ENCODE results near the gene SPOCK2.
"Not testable (repeated sequence)": the region's sequence is repeated elsewhere in the genome, so short reads cannot be mapped to it uniquely, and the experiment has no call there.

SPOCK2 gene

GRCh38 chr10:72034761-72035160, 53.6 kb downstream of the SPOCK2 start:
- DNase-seq (ENCODE audit: low read depth in 2 of 2, low spot score in 1 of 2) = no peak

- no peak for DNase-seq (ENCODE audit: low read depth in 2 of 2, low spot score in 1 of 2)
Observed at GRCh38 chr10:72034040-72034499, 54.3 kb downstream of the SPOCK2 start.

DNA sequence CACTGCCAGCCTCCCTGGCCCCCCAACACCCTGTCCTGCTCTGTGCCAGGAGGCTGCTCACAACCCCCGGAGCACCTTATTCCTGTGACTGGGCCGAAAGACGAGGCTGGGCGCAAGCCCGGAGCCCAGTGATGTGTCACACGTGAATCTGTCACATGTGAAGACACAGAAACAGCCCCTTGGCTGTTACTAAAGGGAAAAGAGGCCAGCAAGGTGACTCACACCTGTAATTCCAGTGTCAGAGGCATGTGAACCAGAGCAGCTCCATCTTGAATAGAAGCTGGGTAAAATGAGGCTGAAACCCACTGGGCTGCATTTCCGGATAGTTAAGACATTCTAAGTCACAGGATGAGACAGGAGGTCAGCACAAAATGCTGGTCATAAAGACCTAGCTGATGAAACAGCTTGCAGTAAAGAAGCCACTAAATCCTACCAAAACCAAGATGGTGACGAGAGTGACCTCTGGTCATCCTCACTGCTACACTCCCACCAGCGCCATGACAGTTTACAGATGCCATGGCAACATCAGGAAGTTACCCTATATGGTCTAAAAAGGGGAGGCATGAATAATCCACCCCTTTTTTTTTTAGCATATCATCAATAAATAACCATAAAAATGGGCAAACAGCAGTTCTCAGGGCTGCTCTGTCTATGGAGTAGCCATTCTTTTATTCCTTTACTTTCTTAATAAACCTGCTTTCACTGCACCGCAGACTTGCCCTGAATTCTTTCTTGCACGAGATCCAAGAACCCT, 55.8 kb downstream of the SPOCK2 start:
- not testable (repeated sequence) for DNase-seq (ENCODE audit: low read depth in 2 of 2, low spot score in 1 of 2)

DNA sequence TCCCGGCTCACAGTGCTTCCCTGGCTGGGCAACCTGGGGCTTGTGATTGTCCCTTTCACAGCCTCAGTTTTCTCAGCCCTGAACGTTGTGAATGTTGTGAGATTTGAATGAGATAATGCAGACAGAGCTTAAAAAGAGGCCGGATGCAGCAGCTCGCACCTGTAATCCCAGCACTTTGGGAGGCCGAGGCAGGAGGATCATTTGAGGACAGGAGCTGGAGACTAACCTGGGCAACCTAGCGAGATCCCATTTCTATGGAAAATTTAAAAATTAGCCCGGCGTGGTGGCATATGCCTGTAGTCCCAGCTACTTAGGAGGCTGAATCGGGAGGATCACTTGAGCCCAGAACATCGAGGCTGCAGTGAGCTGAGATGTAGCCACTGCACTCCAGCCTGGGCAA, 56.6 kb downstream of the SPOCK2 start:
- DNase-seq (ENCODE audit: low read depth in 2 of 2, low spot score in 1 of 2) = no peak

- no peak for DNase-seq (ENCODE audit: low read depth in 2 of 2, low spot score in 1 of 2)
Observed at GRCh38 chr10:72030762-72031543, 57.4 kb downstream of the SPOCK2 start.

GRCh38 chr10:72029414-72029813, 58.9 kb downstream of the SPOCK2 start:
- no peak for DNase-seq (ENCODE audit: low read depth in 2 of 2, low spot score in 1 of 2)

DNA sequence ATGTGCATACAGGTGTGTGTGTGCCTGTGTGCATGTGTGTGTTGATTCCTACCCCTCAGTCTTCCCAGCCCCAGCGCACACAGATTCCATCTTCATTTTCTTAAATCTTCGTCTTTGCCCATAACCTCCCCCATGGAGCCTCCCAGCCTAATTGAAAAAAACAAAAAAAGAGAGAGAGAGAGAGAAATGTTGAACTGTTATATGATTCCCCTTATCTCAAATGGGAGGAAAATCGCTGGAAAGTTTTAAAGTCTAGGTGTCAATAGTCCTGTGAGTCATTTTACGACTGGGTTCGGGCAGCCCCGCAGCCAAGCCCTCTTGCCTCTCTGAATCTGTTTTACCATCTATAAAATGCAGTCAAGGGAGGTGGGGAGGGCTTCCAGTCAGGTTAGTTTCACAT, 60.9 kb downstream of the SPOCK2 start:
- no peak for DNase-seq (ENCODE audit: low read depth in 2 of 2, low spot score in 1 of 2)

DNA sequence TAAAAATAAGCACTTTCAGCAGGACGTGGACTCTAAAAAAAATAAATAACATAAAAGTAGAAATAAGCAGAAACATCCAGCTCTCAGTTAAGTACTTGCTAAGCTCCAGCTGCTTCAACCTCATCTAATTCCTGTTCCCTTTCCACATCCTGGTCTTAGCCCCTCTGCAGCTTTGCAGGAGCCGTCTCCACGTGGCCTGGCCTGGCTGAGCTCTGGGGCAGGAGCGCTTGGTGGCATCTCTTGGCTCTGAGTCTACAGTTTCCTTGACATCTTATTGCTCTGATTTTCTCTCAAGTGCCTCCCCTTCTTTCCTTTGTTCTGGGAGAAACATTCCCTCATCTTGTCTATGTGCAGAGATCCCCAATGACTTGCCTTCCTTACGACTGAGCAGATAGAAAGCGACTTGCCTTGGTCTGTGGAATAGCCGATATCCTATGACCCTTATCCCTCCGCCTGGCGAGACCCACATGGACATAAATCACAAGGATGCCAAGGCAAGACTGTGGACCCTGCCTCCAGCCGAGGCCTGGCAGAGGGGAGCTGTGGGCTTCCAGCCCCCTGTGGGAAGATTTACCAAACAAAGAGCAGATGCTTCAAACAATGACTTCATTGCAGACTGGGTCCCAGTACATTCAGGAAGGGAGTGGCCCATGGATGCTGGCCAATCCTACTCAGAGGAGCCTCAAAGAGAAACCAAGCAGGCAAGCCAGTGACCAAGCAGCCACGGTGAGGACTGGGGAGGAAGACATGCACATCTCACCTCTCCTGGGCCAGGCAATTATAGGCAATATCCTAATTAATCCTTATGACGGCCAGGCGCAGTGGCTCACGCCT, 61.9 kb downstream of the SPOCK2 start:
- no peak for DNase-seq (ENCODE audit: low read depth in 2 of 2, low spot score in 1 of 2)

- no peak for DNase-seq (ENCODE audit: low read depth in 2 of 2, low spot score in 1 of 2)
Observed at GRCh38 chr10:72025832-72026231, 62.5 kb downstream of the SPOCK2 start.

- no peak for DNase-seq (ENCODE audit: low read depth in 2 of 2, low spot score in 1 of 2)
Observed at GRCh38 chr10:72025400-72025799, 63.0 kb downstream of the SPOCK2 start.

- DNase-seq (ENCODE audit: low read depth in 2 of 2, low spot score in 1 of 2) = no peak
Observed at GRCh38 chr10:72024596-72024995, 63.8 kb downstream of the SPOCK2 start.

GRCh38 chr10:72022228-72022627, 66.1 kb downstream of the SPOCK2 start:
- no peak for DNase-seq (ENCODE audit: low read depth in 2 of 2, low spot score in 1 of 2)

DNA sequence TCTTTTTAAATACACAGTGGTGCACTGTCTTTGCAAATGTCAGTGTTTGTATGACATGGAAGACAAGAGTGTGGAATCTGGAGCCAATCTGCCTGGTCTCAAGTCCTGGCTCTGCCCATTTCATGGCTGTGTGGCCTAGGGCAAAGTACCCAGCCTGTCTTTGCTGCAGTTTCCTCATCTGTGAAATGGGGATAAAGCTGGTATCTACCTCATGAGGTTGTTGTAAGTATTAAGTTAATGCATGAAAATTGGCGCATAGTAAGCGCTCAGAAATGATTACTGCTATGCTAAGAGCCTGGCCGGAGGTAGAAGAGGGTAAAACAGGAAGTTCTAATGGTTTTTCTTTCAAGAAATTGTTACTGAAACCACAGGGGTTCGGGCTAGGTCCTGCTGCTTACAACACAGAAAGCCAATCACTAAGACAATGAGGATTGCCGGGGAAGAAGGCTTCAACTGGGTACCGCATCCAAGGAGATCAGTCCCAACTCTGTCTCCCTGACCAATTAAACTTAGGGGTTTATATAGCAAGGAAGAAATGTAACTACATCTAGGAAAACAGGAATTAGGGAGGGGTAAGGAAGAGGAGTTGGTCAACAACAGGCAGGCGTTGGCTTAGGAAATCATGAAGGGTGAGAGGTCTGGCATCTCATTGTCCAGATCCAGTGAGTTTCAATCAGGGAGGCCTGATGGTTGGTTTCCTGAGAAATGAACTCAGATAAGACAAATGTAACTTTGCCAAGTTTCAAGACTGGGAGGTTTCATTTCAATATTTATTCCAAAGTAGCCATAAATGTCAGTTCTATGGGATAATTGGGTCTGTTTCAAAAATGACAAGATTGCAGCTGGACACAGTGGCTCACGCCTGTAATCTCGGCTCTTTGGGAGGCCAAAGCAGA, 67.2 kb downstream of the SPOCK2 start:
- DNase-seq (ENCODE audit: low read depth in 2 of 2, low spot score in 1 of 2) = no peak

DNA sequence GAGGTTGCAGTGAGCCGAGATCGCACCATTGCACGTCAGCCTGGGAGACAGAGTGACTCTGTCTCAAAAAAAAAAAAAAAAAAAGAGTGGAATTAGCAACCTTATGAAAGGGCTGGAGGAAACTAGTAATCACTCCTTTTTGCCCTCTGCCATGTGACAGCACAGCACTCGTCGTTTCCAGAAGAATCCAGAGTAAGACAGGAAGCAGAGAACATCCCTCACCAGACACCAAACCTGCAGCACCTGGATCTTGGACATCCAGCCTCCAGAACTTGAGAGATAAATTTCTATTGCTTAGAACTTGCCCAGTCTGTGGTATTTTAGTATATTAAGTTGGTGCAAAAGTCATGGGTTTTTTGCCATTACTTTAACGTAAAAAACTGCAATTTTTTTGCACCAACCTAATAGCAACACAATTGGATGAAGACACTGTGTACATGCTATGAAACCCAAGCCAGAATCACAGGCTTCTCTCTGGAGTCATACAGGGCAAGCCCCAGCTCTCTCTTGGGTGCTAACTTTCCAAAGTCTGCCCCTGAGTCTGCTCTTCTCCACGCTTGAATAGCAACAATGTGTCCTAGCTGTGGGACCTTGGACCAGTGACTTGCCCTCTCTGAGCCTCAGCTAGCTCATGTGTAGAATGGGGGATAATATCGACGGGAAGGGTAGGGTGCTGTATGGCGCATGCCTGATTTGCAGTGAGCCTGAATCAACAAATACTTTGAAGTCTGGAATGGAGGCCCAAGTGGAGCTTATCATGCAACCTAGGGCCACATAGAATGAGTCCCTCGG, 69.1 kb downstream of the SPOCK2 start:
- no peak for DNase-seq (ENCODE audit: low read depth in 2 of 2, low spot score in 1 of 2)

GRCh38 chr10:72016608-72017300, 71.6 kb downstream of the SPOCK2 start:
- DNase-seq (ENCODE audit: low read depth in 2 of 2, low spot score in 1 of 2) = no peak

DNA sequence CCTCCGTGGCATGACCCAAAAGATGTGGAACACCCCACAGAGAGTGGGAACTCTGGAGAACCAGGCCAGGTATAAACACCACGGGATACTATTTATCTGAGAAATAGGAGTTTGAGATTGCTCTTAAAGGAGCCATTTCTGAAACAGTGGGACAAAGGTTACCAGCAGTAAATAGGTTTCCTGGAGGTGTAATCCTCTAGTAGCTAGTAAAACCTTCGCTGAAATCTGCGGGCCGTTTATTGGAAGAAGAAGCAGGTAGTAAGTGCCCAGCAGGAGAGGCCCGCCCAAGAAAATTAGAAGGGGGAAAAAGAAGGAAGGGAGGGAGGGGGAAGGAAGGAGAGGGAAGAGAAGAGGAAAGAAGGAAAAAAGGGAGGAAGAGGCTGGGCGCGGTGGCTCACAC, 72.5 kb downstream of the SPOCK2 start:
- DNase-seq (ENCODE audit: low read depth in 2 of 2, low spot score in 1 of 2) = no peak

DNA sequence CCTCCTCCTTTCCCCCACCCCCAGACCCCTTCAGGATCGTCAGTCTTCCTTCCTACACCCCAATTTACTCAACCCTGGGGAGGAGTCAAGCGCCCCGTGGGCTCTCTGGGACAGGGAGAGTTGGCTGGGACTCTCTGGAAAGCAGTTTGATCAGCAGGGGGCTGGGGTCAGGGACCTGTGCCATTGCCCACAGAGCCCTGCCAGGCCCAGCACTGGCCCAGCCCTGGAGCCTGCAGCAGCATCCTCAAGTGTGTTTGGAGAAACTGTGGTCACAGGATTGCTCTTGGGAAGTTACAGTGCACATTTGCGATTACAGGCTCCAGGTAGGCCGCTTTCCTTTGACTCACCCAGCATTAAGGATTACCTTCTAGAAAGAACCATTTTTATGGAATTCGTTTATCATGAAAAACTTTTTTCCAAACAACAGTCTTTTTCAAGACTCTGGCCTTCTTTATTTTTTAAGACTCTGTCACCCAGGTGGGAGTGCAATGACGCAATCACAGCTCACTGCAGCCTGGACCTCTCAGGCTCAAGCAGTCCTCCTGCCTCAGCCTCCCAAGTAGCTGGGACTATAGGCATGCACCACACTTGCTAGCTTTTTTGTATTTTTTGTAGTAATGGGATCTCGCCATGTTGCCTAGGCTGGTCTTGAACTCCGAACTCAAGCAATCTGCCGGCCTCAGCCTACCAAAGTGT, 73.4 kb downstream of the SPOCK2 start:
- no peak for DNase-seq (ENCODE audit: low read depth in 2 of 2, low spot score in 1 of 2)

DNA sequence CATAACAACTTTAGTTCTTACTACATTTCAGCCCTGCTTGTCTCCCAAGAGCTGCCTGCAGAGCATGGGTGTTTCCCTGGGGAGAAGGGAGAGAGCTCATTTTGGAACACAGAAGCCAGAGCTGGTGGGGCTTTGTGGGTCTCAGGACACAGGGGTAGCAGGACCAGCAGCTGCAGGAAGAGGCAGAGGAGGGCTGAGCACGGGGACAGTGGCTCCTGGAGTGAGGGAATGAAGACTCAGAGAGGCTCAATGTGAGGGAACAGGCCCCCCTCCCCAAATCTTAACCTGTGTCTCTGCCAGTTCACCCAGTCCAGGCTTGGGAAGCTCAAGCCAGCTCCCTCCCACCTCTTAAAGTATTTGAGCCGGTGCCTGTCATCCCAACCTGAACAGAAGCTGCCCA, 74.2 kb downstream of the SPOCK2 start:
- no peak for DNase-seq (ENCODE audit: low read depth in 2 of 2, low spot score in 1 of 2)
